Measurements from ENCODE around the gene PARVG.
"Not testable (repeated sequence)": the region's sequence is repeated elsewhere in the genome, so short reads cannot be mapped to it uniquely, and the experiment has no call there.

DNA sequence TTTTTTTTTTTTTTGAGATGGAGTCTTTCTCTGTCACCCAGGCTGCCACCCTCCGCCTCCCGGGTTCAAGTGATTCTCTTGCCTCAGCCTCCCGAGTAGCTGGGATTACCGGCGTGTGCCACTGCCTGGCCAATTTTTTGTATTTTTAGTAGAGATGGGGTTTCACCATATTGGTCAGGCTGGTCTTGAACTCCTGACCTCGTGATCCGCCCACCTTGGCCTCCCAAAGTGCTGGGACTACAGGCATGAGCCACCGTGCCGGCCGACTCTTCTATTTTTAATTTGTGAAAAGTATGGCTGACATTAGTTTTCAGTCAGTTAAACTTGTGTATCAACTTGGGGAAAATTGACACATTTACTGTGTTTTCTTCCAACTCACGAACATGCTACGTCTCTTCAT is 53.6 kb downstream of the PARVG start:
- TF ChIP-seq HDAC2 (IDR thresholded peaks at IDR 0.05; ENCODE audit: borderline replicate concordance in 1 of 2, low read depth in 2 of 2, low read length in 2 of 2); BCL11A (IDR thresholded peaks at IDR 0.05; ENCODE audit: low read depth in 2 of 2, low read length in 2 of 2); CTCF (IDR thresholded peaks at IDR 0.05; ENCODE audit: control extremely low read depth in 1 of 3, insufficient read depth in 1 of 3, low read depth in 1 of 3, low read length in 3 of 3); TAF1 (IDR thresholded peaks at IDR 0.05; ENCODE audit: low read depth, low read length); CEBPB (IDR thresholded peaks at IDR 0.05; ENCODE audit: low read depth, low read length); ZNF274 (IDR thresholded peaks at IDR 0.05; ENCODE audit: borderline replicate concordance, extremely low read depth, low read length); RXRA (IDR thresholded peaks at IDR 0.05; ENCODE audit: insufficient read depth, low read depth, low read length); CHD2 (IDR thresholded peaks at IDR 0.05; ENCODE audit: low read length); RFX5 (IDR thresholded peaks at IDR 0.05; ENCODE audit: borderline replicate concordance, low read depth, low read length); SRF (IDR thresholded peaks at IDR 0.05; ENCODE audit: low read depth, low read length): not testable (repeated sequence)
